ENCODE data around the gene LRPAP1.
"Not testable (repeated sequence)": the region's sequence is repeated elsewhere in the genome, so short reads cannot be mapped to it uniquely, and the experiment has no call there.

LRPAP1 gene

DNA sequence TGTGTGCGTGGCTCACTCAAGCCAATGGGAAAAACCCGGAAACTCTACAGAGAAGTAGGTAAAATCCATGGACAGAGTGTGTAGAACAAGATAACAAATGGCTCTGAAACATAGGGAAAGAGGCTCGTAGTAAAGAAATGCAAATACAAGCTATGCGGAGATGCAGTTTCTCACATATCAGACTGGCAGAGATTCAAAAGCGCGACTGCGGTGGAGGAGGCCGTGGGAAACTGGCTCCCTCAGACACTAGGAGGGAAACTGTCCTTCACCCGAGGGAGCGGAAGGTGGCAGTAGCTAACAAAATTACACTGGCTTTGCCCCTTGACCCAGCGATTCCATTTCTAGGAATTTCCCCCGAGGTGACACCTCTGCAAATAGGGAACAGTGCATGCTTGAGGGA lies 34.1 kb upstream of the LRPAP1 start:
- not testable (repeated sequence) for H3K27ac ChIP-seq (ENCODE audit: low read depth, low read length); DNase-seq; H3K4me1 ChIP-seq (ENCODE audit: control insufficient read depth in 1 of 2, insufficient read depth in 2 of 2, low read length in 2 of 2); H2AK5ac ChIP-seq (ENCODE audit: low read length); H3K9me3 ChIP-seq (ENCODE audit: insufficient read depth, low read depth, low read length); H3K4me3 ChIP-seq (ENCODE audit: low read depth, low read length); H3K18ac ChIP-seq (ENCODE audit: low read length); H2BK12ac ChIP-seq (ENCODE audit: low read length); H2BK5ac ChIP-seq (ENCODE audit: low read depth, low read length, poor library complexity); H4K12ac ChIP-seq (ENCODE audit: low read depth, low read length); H3K14ac ChIP-seq (ENCODE audit: low read length); H3K79me2 ChIP-seq (ENCODE audit: control insufficient read depth, insufficient read depth, low read length, poor library complexity); H4K8ac ChIP-seq (ENCODE audit: low read depth, low read length); H3K27me3 ChIP-seq (ENCODE audit: insufficient read depth, low read length); H2BK120ac ChIP-seq (ENCODE audit: insufficient read depth, low read length, poor library complexity); H2AFZ ChIP-seq (ENCODE audit: insufficient read depth, low read length, poor library complexity); H3K79me1 ChIP-seq (ENCODE audit: low read length); H3K4me2 ChIP-seq (ENCODE audit: low read length); H4K91ac ChIP-seq (ENCODE audit: low read depth, low read length); H3K36me3 ChIP-seq (ENCODE audit: control insufficient read depth in 1 of 2, insufficient read depth in 2 of 2, low read length in 2 of 2); H3K9ac ChIP-seq (ENCODE audit: low read length); H3K23ac ChIP-seq (ENCODE audit: low read length); H3K4ac ChIP-seq (ENCODE audit: low read depth, low read length)
- WGBS (ENCODE audit: extremely low coverage, insufficient coverage, insufficient read length), result no CpG with 5 or more reads among the region's 12 CpGs

DNA sequence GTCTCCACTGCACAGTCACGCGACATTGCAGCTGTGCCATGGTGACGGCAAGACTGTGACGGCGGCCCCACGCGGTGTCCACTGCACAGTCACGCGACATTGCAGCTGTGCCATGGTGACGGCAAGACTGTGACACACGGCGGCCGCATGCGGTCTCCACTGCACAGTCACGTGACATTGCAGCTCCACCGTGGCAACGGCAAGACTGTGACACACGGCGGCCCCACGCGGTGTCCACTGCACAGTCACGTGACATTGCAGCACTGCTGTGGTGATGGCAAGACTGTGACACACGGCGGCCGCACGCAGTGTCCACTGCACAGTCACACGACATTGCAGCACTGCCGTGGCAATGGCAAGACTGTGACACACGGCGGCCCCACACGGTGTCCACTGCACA lies 32.7 kb upstream of the LRPAP1 start:
- H2BK120ac ChIP-seq (ENCODE audit: insufficient read depth, low read length, poor library complexity); H3K79me1 ChIP-seq (ENCODE audit: low read length); H3K9me3 ChIP-seq (ENCODE audit: insufficient read depth, low read depth, low read length); H2AFZ ChIP-seq (ENCODE audit: insufficient read depth, low read length, poor library complexity); H3K18ac ChIP-seq (ENCODE audit: low read length); H3K36me3 ChIP-seq (ENCODE audit: control insufficient read depth in 1 of 2, insufficient read depth in 2 of 2, low read length in 2 of 2); H2BK12ac ChIP-seq (ENCODE audit: low read length); H3K14ac ChIP-seq (ENCODE audit: low read length); H4K8ac ChIP-seq (ENCODE audit: low read depth, low read length); H3K9ac ChIP-seq (ENCODE audit: low read length); H2BK5ac ChIP-seq (ENCODE audit: low read depth, low read length, poor library complexity); H3K4me3 ChIP-seq (ENCODE audit: low read depth, low read length); H4K91ac ChIP-seq (ENCODE audit: low read depth, low read length); H3K4ac ChIP-seq (ENCODE audit: low read depth, low read length); H2AK5ac ChIP-seq (ENCODE audit: low read length); H3K4me1 ChIP-seq (ENCODE audit: control insufficient read depth in 1 of 2, insufficient read depth in 2 of 2, low read length in 2 of 2); H3K4me2 ChIP-seq (ENCODE audit: low read length); H3K27me3 ChIP-seq (ENCODE audit: insufficient read depth, low read length); H3K27ac ChIP-seq (ENCODE audit: low read depth, low read length); DNase-seq; H3K23ac ChIP-seq (ENCODE audit: low read length); H3K79me2 ChIP-seq (ENCODE audit: control insufficient read depth, insufficient read depth, low read length, poor library complexity); H4K12ac ChIP-seq (ENCODE audit: low read depth, low read length): not testable (repeated sequence)
- no CpG with 5 or more reads among the region's 31 CpGs for WGBS (ENCODE audit: extremely low coverage, insufficient coverage, insufficient read length)

DNA sequence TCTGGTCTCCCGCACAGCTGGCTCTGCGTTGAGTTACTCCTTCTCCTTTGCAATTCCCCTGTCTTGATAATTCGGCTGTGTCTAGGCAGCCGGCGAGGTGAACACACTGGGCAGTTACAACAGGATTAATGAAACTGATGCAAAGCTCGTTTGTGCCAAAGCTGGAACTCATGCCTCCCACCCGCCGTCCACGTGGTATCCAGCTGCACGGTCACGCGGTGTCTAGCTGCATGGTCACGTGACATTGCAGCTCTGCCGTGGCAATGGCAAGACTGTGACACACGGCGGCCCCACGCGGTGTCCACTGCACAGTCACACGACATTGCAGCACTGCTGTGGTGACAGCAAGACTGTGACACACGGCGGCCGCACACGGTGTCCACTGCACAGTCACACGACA lies 31.2 kb upstream of the LRPAP1 start:
- H4K12ac ChIP-seq (ENCODE audit: low read depth, low read length), result no peak overlapping the region
- WGBS (ENCODE audit: extremely low coverage, insufficient coverage, insufficient read length), result no CpG with 5 or more reads among the region's 24 CpGs
- no peak overlapping the region for H2BK12ac ChIP-seq (ENCODE audit: low read length)
- H2BK5ac ChIP-seq (ENCODE audit: low read depth, low read length, poor library complexity), result no peak overlapping the region
- peaks cover 6% of the 10 kb centered on the region for H3K9me3 ChIP-seq (ENCODE audit: insufficient read depth, low read depth, low read length)
- H4K8ac ChIP-seq (ENCODE audit: low read depth, low read length), result no peak overlapping the region
- DNase-seq, result no peak
- no peak overlapping the region for H2BK120ac ChIP-seq (ENCODE audit: insufficient read depth, low read length, poor library complexity)
- no peak overlapping the region for H3K27ac ChIP-seq (ENCODE audit: low read depth, low read length)
- no peak overlapping the region for H3K4me2 ChIP-seq (ENCODE audit: low read length)
- no peak overlapping the region for H3K14ac ChIP-seq (ENCODE audit: low read length)
- H3K4ac ChIP-seq (ENCODE audit: low read depth, low read length), result no peak overlapping the region
- H3K27me3 ChIP-seq (ENCODE audit: insufficient read depth, low read length), result no peaks in the 10 kb centered on the region
- no peaks in the 10 kb centered on the region for H3K79me1 ChIP-seq (ENCODE audit: low read length)
- no peak overlapping the region for H4K91ac ChIP-seq (ENCODE audit: low read depth, low read length)
- no peak overlapping the region for H2AFZ ChIP-seq (ENCODE audit: insufficient read depth, low read length, poor library complexity)
- H3K4me3 ChIP-seq (ENCODE audit: low read depth, low read length), result no peak overlapping the region
- no peak overlapping the region for H3K23ac ChIP-seq (ENCODE audit: low read length)
- no peaks in the 10 kb centered on the region for H3K79me2 ChIP-seq (ENCODE audit: control insufficient read depth, insufficient read depth, low read length, poor library complexity)
- H3K4me1 ChIP-seq (ENCODE audit: control insufficient read depth in 1 of 2, insufficient read depth in 2 of 2, low read length in 2 of 2), result no peaks in the 10 kb centered on the region
- H3K18ac ChIP-seq (ENCODE audit: low read length), result no peak overlapping the region
- no peak overlapping the region for H2AK5ac ChIP-seq (ENCODE audit: low read length)
- no peak overlapping the region for H3K9ac ChIP-seq (ENCODE audit: low read length)
- H3K36me3 ChIP-seq (ENCODE audit: control insufficient read depth in 1 of 2, insufficient read depth in 2 of 2, low read length in 2 of 2), result no peaks in the 10 kb centered on the region

DNA sequence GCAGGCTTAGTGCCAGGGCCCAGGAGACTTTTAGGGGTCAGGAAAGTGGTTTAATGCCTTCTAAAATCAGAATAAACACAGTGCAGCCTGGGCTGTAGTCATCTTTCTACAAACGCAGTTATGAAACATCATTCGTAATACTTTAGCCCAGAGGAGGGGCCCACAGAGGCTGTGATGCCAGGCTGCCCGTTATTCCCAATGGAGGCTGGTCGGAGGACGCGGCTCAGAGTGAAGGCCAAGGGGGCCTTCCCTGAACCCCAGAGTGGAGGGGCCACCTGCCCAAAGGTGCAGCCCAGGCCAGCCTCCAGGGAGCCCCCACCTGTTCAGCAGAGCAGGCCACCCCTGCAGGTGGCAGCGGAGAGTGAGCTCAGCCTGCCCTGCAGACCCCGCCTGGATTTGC lies 29.9 kb upstream of the LRPAP1 start:
- DNase-seq; H2BK5ac ChIP-seq (ENCODE audit: low read depth, low read length, poor library complexity); H2AFZ ChIP-seq (ENCODE audit: insufficient read depth, low read length, poor library complexity); H3K9me3 ChIP-seq (ENCODE audit: insufficient read depth, low read depth, low read length); H2BK120ac ChIP-seq (ENCODE audit: insufficient read depth, low read length, poor library complexity); H3K23ac ChIP-seq (ENCODE audit: low read length); H3K4ac ChIP-seq (ENCODE audit: low read depth, low read length); H3K9ac ChIP-seq (ENCODE audit: low read length); H4K91ac ChIP-seq (ENCODE audit: low read depth, low read length); H3K36me3 ChIP-seq (ENCODE audit: control insufficient read depth in 1 of 2, insufficient read depth in 2 of 2, low read length in 2 of 2); H3K79me1 ChIP-seq (ENCODE audit: low read length); H3K27ac ChIP-seq (ENCODE audit: low read depth, low read length); H3K79me2 ChIP-seq (ENCODE audit: control insufficient read depth, insufficient read depth, low read length, poor library complexity); H4K8ac ChIP-seq (ENCODE audit: low read depth, low read length); H3K18ac ChIP-seq (ENCODE audit: low read length); H3K14ac ChIP-seq (ENCODE audit: low read length); H2AK5ac ChIP-seq (ENCODE audit: low read length); H2BK12ac ChIP-seq (ENCODE audit: low read length); H3K4me2 ChIP-seq (ENCODE audit: low read length); H3K27me3 ChIP-seq (ENCODE audit: insufficient read depth, low read length); H4K12ac ChIP-seq (ENCODE audit: low read depth, low read length); H3K4me1 ChIP-seq (ENCODE audit: control insufficient read depth in 1 of 2, insufficient read depth in 2 of 2, low read length in 2 of 2); H3K4me3 ChIP-seq (ENCODE audit: low read depth, low read length): not testable (repeated sequence)
- WGBS (ENCODE audit: extremely low coverage, insufficient coverage, insufficient read length), result no CpG with 5 or more reads among the region's 8 CpGs

Data from trophoblast cell (in vitro differentiated cells and primary cell).